ENCODE data around the gene METTL27. TPM values are rescaled to one million over a fixed set of nuclear protein-coding genes. Genes with fewer than 3 reads are reported as not detected.

Gene METTL27, protein sequence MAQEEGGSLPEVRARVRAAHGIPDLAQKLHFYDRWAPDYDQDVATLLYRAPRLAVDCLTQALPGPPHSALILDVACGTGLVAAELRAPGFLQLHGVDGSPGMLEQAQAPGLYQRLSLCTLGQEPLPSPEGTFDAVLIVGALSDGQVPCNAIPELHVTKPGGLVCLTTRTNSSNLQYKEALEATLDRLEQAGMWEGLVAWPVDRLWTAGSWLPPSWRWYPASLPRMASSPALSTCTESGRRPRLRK
- total RNA-seq (1 to 10 TPM; 1.6 to 2.1 TPM), total RNA-seq (0 to 6.7 (median 0.76) reads per million in 172 experiments)
- 1.6 TPM for polyA plus RNA-seq (2013, experiment 1 of 2)
- 3.1 TPM for polyA plus RNA-seq (2013, experiment 2 of 2)

DNA sequence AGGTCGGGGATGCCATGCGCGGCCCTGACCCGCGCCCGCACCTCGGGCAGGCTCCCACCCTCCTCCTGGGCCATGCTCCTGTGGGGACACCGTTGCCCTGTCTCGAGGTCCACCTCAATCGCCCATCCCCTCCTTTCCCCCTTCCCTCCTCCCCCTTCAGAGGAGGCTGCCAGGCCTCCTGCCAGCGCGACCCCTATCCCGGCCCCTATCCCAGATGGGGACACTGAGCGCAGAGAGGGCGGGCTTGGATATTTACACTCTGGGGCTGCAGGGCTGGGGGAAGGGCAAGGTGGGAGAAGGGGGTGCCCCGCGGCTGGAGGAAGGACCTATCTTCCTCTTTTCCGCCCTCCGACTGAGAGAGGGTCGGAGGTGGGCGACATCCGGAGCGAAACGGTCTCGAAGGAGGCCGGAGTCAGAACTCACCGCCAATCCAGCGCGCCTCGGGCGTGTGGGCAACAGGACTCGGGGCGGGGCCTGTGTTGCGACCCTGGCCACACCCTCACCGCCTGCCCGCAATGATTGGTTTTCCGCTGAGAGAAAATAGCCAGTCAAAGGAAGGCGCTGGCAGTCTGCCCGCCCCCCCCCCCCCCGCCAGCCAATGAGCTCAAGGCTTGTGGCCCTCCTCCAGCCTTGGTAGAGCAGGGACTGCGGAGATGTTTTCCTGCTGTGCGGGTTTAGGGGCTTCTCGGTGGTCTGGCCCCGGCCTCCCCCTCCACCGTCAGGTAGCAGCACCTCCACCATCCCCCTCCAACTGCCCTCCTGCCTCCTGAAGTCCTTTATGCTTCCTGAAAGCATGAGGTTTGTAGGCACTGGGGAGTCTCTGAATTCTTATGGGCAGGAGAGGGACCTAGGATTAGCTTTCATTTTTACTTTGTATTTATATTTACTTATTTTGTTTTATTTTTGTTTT, at the start of gene METTL27:
METTL27 (minus strand) TSS at position 450 of the 910 bp plus-strand sequence; CDS start at position 74, 376 bp downstream.
- no peaks in the 10 kb centered on the region for H3K27me3 ChIP-seq (ENCODE audit: control insufficient read depth in 1 of 2, insufficient read depth in 2 of 2, low read length in 2 of 2)
- DNase-seq (peak; percentile 79 to 94 (median 87)), ATAC-seq (ENCODE audit: poor library complexity) (peak; percentile 99)
- Mint-ChIP-seq H3K36me3 (ENCODE audit: low read depth) (no peaks in the 10 kb centered on the region), H3K27me3 (no peaks in the 10 kb centered on the region), H3K4me3 (peak within 1 kb of the TSS; percentile 90), H3K27ac (peak within 1 kb of the TSS; percentile 61), H3K9me3 (no peaks in the 10 kb centered on the region), H3K4me1 (ENCODE audit: low read depth) (peaks cover 14% of the 10 kb centered on the region)
- TF ChIP-seq, protein P1, sequence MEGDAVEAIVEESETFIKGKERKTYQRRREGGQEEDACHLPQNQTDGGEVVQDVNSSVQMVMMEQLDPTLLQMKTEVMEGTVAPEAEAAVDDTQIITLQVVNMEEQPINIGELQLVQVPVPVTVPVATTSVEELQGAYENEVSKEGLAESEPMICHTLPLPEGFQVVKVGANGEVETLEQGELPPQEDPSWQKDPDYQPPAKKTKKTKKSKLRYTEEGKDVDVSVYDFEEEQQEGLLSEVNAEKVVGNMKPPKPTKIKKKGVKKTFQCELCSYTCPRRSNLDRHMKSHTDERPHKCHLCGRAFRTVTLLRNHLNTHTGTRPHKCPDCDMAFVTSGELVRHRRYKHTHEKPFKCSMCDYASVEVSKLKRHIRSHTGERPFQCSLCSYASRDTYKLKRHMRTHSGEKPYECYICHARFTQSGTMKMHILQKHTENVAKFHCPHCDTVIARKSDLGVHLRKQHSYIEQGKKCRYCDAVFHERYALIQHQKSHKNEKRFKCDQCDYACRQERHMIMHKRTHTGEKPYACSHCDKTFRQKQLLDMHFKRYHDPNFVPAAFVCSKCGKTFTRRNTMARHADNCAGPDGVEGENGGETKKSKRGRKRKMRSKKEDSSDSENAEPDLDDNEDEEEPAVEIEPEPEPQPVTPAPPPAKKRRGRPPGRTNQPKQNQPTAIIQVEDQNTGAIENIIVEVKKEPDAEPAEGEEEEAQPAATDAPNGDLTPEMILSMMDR (IDR thresholded peaks at IDR 0.05): no peak
- peaks cover 20% of the 10 kb centered on the region for H3K4me1 ChIP-seq (ENCODE audit: insufficient read depth, low read length)
- H3K36me3 ChIP-seq (ENCODE audit: insufficient read depth, low read length): no peaks in the 10 kb centered on the region
- no peaks in the 10 kb centered on the region for H3K9me3 ChIP-seq (ENCODE audit: control insufficient read depth in 1 of 2, insufficient read depth in 1 of 2, low read length in 2 of 2)
- ChIA-PET CTCF (interaction anchor here (1.2 to 1.6 kb wide), 3 partner anchors 13 to 235 kb away, joined by 3 to 4 read pairs (median 3); no protein-coding TSS in a partner anchor), POLR2A (interaction anchor here (0.9 to 1.6 kb wide), 6 partner anchors 10 to 320 kb away, joined by 3 to 14 read pairs (median 4); partner anchors contain the start of genes ABHD11 and BAZ1B)
- H3K27ac ChIP-seq (ENCODE audit: low read depth in 1 of 2, low read length in 2 of 2): no peak within 1 kb of the TSS
- intact Hi-C loops (cut with DNase I, micrococcal nuclease): loop anchor here in 1 of 2 experiments (2.0 to 5.0 kb wide), 2 partner anchors 102 to 175 kb away; partner anchors contain the start of gene VPS37D
- H3K4me3 ChIP-seq (ENCODE audit: low read length): peak within 1 kb of the TSS; percentile 71

GRCh38 chr7:73891178-73891885, 49.0 kb upstream of the METTL27 start:
- H3K36me3 Mint-ChIP-seq (ENCODE audit: low read depth): no peaks in the 10 kb centered on the region
- peaks cover 20% of the 10 kb centered on the region for H3K27me3 Mint-ChIP-seq
- Histone ChIP-seq H3K9me3 (ENCODE audit: control insufficient read depth in 1 of 2, insufficient read depth in 1 of 2, low read length in 2 of 2) (peaks cover 0 to 18% of the 10 kb centered on the region in 2 experiments), H3K27me3 (ENCODE audit: control insufficient read depth in 1 of 2, insufficient read depth in 2 of 2, low read length in 2 of 2) (peaks cover 8 to 10% of the 10 kb centered on the region in 2 experiments), H3K4me3 (ENCODE audit: low read length) (no peak overlapping the region), H3K4me1 (ENCODE audit: insufficient read depth, low read length) (no peaks in the 10 kb centered on the region), H3K27ac (ENCODE audit: low read depth in 1 of 2, low read length in 2 of 2) (no peak overlapping the region), H3K36me3 (ENCODE audit: insufficient read depth, low read length) (no peaks in the 10 kb centered on the region)
- CTCF ChIA-PET: no interaction called here
- DNase-seq: no peak
- POLR2A ChIA-PET: no interaction called here
- TF ChIP-seq, protein P1 (IDR thresholded peaks at IDR 0.05): no peak
- ATAC-seq (ENCODE audit: poor library complexity): no peak
- H3K4me1 Mint-ChIP-seq (ENCODE audit: low read depth): no peaks in the 10 kb centered on the region
- intact Hi-C loops (cut with DNase I, micrococcal nuclease): no loop called here
- H3K9me3 Mint-ChIP-seq: peaks cover 6% of the 10 kb centered on the region
- H3K4me3 Mint-ChIP-seq: no peak overlapping the region
- no peak overlapping the region for H3K27ac Mint-ChIP-seq

DNA sequence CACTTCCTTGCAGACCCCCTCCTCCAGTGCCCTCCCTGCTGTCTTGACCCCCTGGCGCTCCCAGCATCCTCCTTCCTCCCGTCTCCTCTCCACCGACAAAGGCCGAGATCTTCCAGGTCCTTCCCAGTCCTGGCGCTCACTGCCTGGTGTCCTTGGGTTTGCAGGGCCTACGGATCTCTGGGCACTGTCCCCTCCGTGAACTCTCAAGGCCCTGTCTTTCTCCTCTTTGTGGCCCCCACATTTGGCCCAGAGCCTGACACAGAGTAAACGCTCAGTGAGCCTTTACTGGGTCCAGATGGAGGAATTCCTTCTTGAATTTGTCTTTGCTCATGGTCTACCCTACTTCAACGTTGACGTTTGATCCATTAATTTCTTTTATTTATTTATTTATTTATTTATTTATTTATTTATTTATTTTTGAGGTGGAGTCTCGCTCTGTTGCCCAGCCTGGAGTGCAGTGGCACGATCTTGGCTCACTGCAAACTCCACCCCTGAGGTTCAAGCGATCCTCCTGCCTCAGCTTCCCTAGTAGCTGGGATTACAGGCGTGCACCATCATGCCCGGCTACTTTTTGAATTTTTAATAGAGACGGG, 48.3 kb upstream of the METTL27 start:
- Mint-ChIP-seq H3K36me3 (ENCODE audit: low read depth) (no peaks in the 10 kb centered on the region), H3K4me1 (ENCODE audit: low read depth) (no peaks in the 10 kb centered on the region), H3K9me3 (peaks cover 2% of the 10 kb centered on the region), H3K27ac (no peak overlapping the region), H3K4me3 (no peak overlapping the region), H3K27me3 (peaks cover 22% of the 10 kb centered on the region)
- Histone ChIP-seq H3K36me3 (ENCODE audit: insufficient read depth, low read length) (no peaks in the 10 kb centered on the region), H3K27me3 (ENCODE audit: control insufficient read depth in 1 of 2, insufficient read depth in 2 of 2, low read length in 2 of 2) (peaks cover 8 to 10% of the 10 kb centered on the region in 2 experiments), H3K9me3 (ENCODE audit: control insufficient read depth in 1 of 2, insufficient read depth in 1 of 2, low read length in 2 of 2) (peaks cover 0 to 18% of the 10 kb centered on the region in 2 experiments), H3K4me1 (ENCODE audit: insufficient read depth, low read length) (no peaks in the 10 kb centered on the region), H3K4me3 (ENCODE audit: low read length) (no peak overlapping the region), H3K27ac (ENCODE audit: low read depth in 1 of 2, low read length in 2 of 2) (no peak overlapping the region)
- ChIA-PET POLR2A (no interaction called here), CTCF (no interaction called here)
- TF ChIP-seq, protein P1 (IDR thresholded peaks at IDR 0.05): no peak
- intact Hi-C loops (cut with DNase I, micrococcal nuclease): no loop called here
- ATAC-seq (ENCODE audit: poor library complexity): no peak
- no peak for DNase-seq
